ENCODE results near the gene SH3BP4. TPM values are rescaled to one million over a fixed set of nuclear protein-coding genes. Genes with fewer than 3 reads are reported as not detected.

The SH3BP4 gene
- total RNA-seq, 1 experiment from 2014 or later, result 28.2 TPM

GRCh38 chr2:235102896-235103295 lies 151.1 kb downstream of the SH3BP4 start:
- DNase-seq (ENCODE audit: extremely low read depth, low read depth), result no peak

All from NCI-H460 (cell line).